Fibroblast of lung (primary cell): ENCODE measurements around the gene NKAIN2.

Source experiments
- EZH2 ChIP-seq: IDR thresholded peaks from 2 replicates; pipeline ENCODE4 v1.5.1; 2012; ENCODE audit warnings: low read length, control low read depth, mild to moderate bottlenecking; ENCODE audit errors: missing control alignments
- TF ChIP-seq, protein P1 (sequence below), 2 donors: IDR thresholded peaks in 1 of 2; conservative IDR thresholded peaks in 1 of 2; 1 replicate in 1 of 2; 2 replicates in 1 of 2; pipeline ENCODE4 v1.5.1; 2011 to 2012; ENCODE audit warnings: low read length in 2 of 2, control low read depth in 1 of 2, inconsistent platforms in 1 of 2, low read depth in 1 of 2, mild to moderate bottlenecking in 1 of 2

DNA sequence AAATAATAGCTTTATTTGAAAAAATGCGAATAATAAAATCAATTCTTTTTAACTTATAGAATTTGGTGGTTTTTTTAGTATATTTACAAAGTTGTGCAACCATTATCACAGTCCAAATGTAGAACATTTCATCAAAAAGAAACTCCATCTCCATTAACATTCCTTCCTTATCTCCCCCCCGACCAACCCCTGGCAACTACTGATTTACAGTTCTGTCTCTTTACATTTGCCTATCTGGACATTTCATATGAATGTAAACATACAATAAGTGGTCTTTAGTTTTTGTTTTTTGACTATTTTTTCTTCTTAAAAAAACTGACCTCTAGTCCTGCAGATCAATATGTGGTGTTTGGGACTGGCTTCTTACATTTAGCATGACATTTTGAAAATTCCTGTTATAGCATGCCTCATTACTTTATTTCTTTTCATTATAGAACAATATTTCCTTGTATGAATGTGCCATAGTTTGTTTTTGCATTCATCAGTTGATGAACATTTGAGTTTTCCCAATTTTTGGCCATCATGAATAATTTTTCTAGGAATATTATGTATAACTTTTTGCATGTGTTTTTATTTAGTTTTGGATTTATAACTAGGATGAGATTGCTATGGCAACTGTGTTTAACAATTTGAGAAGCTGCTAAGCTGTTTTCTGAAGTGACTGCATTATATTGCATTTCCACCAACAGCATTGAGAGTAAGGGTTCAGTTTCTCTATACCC lies 344.7 kb downstream of the NKAIN2 start:
- TF ChIP-seq, protein P1, sequence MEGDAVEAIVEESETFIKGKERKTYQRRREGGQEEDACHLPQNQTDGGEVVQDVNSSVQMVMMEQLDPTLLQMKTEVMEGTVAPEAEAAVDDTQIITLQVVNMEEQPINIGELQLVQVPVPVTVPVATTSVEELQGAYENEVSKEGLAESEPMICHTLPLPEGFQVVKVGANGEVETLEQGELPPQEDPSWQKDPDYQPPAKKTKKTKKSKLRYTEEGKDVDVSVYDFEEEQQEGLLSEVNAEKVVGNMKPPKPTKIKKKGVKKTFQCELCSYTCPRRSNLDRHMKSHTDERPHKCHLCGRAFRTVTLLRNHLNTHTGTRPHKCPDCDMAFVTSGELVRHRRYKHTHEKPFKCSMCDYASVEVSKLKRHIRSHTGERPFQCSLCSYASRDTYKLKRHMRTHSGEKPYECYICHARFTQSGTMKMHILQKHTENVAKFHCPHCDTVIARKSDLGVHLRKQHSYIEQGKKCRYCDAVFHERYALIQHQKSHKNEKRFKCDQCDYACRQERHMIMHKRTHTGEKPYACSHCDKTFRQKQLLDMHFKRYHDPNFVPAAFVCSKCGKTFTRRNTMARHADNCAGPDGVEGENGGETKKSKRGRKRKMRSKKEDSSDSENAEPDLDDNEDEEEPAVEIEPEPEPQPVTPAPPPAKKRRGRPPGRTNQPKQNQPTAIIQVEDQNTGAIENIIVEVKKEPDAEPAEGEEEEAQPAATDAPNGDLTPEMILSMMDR (conservative IDR thresholded peaks at IDR 0.05 in 1 of 2, IDR thresholded peaks at IDR 0.05 in 1 of 2; ENCODE audit: low read depth in 1 of 2, low read length in 2 of 2) = no peak
- no peak for TF ChIP-seq EZH2
